CD4-positive, alpha-beta T cell treated with Interleukin-12 subunit alpha and Interleukin-12 subunit beta, for 1 hour (primary cell): Measurements from ENCODE around the gene LCE3C.
"Not testable (repeated sequence)": the region's sequence is repeated elsewhere in the genome, so short reads cannot be mapped to it uniquely, and the experiment has no call there.

Experiments
- DNase-seq: peaks from one replicate; pipeline ENCODE4 v3.0.0-alpha.2; 2020

The LCE3C gene, protein sequence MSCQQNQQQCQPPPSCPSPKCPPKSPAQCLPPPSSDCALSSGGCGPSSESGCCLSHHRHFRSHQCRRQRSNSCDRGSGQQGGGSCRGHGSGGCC

DNA sequence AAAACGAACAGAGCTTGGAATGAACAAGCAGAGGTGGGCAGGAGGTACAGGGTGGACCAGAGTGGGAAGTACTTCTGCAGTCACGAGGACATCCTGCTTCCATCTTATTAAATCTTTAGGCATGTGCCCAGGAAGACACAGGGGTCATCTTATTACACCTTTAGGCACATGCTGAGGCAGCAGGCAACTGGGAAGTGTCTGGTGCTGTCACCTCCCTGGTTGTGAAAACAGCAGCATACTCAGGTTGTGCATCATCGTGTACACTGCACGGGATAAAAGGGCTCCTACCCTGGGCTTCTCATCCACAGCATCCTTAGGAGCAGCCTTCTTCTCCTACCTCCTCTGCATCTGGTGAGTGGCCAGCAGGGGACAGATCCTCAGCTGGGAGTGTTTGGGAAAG lies at the start of gene LCE3C:
LCE3C (plus strand) TSS at position 301 of the 400 bp plus-strand sequence. CDS start 498 bp downstream, outside the sequence.
- no peak for DNase-seq

DNA sequence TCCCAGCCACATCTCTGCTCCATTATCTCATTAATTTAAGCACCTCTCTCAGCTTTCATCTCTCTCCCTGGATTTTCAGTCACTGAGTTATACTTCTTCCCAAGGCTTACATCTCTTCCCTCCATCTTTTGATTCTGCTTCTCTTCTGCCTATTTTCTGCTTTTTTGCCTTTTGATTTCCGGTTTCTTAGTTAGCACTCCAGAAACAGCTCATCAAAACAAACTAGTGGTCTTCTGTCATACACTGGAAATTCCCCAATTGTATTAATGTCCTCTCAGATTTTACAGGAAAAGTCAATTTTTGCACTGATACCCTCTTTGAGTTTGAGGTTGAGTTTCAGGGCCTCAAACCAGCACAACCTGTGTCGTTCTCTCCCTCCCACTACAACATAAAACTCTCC lies 34.9 kb upstream of the LCE3C start:
- no peak for DNase-seq

DNA sequence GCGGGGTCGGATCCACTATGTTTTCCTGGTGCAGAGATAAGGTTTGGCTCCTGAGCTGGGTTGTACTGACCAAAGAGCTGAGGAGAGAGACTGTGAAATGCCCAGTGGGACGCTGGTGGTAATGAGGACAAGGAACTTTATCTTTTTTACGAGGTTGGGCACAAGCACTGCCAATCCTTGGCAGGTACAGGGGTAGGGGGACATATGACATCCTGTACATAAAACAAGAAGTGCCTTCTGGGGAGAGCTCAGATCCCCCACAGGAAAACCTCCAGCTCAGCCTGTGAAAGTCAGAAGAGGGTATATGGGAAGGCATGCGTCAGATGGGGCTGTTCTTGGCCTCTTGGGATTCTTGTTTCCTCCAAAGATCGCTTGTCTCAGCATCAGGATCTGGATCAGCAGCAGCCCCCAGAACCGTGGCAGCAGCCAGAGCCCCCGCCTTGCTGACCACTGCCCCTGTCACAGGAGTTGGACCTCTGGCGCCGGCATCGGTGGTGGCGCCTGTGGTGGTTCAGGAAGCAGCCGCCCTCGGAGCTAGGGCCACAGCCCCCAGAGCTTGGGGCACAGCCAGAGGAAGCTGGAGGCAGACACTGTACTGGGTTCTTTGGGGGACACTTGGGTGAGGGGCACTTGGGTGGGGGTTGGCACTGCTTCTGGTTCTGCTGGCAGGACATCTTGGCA lies 34.4 kb upstream of the LCE3C start:
- DNase-seq, result no peak

DNA sequence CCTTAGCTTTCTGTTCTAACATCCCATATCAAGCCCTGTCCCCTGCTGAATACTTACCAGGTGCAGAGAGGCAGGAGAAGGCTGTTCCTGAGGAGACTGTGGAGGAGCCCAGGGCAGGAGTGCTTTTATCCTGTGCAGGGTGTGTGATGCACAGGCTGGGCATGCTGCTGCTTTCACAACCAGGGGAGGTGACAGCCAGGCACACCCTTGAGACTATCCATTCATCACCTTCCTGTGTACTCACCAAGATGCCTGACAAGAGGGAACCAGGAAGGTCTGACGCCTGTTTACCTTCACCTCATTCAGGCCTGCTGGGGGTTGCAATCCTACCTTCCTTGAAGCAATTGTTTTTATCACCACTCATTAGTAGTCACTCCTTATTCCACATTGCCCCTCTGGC lies 33.4 kb upstream of the LCE3C start, which contains the start of gene LCE3E:
LCE3E (minus strand) TSS at position 100 of the 400 bp plus-strand sequence. CDS start 572 bp downstream, outside the sequence.
- no peak for DNase-seq

DNA sequence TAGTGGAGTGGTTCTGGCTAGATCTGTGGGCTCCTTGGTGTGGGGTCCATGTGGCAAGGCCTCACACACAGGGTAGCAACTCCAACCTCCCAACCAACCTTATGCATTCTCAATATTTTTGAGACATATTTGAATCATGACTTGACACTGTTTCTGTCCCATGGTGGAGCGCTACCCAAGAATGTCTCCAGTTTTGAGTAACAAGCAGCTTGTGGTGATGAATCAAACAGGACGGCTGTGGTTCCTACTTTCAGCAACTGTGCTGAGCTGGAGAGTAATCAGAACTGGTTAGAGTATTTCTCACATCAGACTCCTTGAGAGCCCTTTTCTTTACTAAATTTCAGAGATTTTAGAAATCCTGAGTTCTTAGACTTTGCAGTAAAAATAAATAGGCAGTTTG lies 22.9 kb upstream of the LCE3C start:
- no peak for DNase-seq

DNA sequence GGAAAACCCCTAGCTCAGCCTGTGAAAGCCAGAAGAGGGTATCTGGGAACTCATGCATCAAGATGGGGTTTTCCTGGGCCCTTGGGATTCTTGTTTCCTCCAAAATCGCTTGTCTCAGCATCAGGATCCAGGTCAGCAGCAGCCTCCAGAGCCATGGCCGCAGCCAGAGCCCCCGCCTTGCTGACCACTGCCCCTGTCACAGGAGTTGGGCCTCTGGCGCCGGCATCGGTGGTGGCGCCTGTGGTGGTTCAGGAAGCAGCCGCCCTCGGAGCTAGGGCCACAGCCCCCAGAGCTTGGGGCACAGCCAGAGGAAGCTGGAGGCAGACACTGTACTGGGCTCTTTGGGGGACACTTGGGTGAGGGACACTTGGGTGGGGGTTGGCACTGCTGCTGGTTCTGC lies 20.5 kb upstream of the LCE3C start:
- DNase-seq, result not testable (repeated sequence)

DNA sequence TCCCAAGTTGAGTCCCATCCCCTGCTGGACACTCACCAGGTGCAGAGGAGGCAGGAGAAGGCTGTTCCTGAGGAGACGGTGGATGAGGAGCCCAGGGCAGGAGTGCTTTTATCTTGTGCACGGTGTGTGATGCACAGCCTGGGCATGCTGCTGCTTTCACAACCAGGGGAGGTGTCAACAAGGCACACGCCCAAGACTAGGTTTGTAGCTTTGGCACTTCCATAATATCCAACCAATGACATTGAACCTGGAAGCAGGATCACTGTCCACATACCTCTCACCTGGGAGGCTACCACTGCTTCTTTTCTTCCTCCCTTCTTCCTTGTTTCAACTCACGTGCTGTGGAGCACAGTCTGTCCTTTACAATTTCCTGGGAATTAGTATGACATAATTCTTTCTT lies 19.6 kb upstream of the LCE3C start, which contains the start of gene LCE3D:
LCE3D (minus strand) TSS at position 84 of the 400 bp plus-strand sequence. CDS start 580 bp downstream, outside the sequence.
- no peak for DNase-seq

DNA sequence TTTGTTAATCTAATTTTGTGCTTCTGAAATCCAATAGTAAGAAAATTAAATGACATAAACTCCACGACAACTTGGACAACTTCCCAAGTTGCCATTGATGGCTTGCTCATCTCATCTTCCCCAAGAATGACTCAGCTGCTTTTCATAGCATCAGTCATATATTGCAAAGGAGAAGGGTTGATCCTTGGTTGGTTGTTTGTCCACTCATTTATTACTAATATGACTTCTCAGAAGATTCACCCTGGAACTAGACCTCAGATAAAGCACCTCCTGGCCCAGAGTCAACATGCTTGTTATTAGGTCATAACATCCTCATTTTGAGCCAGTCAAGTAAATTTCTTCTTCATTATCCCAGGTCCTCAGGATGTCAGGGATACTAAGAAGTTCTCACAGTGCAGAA lies 17.4 kb upstream of the LCE3C start:
- DNase-seq, result no peak

DNA sequence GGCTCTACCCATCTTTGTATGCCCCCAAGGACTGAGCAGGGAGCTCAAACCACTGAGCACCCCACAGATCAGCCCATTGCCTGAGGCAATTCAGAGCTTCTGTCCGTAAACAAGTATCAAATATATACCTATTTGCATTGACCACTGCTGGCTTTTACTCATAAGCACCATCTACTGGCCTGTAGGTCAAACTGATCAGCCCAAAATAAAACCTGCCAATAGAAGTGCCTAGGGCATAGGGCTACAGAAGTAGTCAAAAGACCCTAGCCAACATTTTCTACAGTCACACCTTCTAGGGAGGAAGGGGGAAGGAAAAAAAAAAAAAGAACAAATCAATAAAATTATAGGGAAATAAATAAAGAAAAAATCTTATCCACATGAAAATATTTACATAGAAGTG lies 14.4 kb upstream of the LCE3C start:
- no peak for DNase-seq

DNA sequence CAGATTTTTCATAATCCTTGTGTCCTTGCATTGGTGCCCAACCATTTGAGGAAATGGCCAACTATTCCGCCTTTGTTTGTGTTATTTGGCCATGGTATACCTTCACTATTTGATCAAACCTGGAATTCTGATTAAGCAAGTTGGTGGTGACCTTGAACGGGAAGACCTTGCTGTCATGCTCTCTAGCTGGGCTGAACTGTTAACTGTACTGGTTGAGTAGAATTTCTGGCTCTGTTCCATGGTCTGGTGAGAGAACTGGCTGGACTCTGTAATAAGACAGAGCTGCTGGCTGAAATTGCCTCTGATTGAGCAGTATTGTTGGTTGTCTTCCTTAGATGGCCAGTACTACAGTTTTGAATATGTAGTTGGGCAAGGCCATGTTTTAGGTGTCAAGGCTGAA lies 3.0 kb upstream of the LCE3C start:
- no peak for DNase-seq

DNA sequence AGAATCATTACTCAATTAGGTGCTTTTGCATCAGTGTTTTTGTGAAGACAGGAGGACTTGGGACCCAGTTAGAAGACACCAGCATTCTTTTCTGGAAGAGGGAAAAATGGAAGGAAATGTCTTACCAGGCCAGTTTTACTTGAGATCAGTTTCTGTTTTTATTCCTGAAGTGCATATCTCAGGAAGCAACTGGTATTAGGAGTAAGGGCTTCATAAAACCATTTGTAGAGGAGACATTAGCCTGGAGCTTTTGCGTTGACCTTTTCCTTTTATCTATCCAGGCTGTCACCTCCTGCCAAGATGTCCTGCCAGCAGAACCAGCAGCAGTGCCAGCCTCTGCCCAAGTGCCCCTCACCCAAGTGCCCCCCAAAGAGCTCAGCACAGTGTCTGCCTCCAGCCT lies 13.5 kb downstream of the LCE3C start, which contains the start of gene LCE3B:
LCE3B (plus strand) TSS at position 301 of the 400 bp plus-strand sequence; CDS start at position 301, 0 bp downstream.
- DNase-seq, result no peak

DNA sequence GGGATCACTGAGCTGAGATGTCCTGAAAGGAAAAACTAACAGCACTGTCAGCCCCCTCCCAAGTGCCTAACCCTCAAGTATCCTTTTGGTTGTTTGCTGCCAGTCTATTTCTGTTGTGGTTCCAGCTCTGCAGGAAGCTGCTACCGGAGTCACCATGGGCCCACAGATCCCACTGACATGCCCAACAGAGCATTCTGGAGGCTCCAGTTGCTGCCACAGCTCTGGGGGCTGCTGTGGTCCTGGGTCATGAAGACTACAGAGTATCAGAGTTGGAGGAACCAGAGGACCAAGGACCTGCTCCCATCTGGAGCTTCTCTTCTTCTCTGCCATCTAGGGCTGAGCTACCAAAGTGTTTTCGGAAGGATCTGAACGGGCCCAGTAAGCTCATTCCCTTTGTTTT lies 22.0 kb downstream of the LCE3C start:
- no peak for DNase-seq

DNA sequence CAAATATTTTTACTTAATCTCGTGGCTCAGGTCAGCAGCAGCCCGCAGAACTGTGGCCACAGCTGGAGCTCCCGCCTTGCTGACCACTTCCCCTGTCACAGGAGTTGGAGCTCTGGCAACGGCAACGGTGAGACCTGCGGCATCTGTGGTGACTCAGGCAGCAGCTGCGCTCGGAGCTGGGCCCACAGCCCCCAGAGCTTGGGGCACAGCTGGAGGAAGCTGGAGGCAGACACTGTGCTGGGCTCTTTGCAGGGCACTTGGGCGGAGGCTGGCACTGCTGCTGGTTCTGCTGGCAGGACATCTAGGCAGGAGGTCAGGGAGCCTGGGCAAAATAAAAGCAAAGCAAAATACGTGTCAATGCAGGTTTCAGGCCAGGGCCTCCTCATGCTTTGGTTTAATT lies 22.8 kb downstream of the LCE3C start, which contains the start of gene LCE3A:
LCE3A (minus strand) TSS at position 301 of the 400 bp plus-strand sequence; CDS start at position 301, 0 bp downstream.
- no peak for DNase-seq

DNA sequence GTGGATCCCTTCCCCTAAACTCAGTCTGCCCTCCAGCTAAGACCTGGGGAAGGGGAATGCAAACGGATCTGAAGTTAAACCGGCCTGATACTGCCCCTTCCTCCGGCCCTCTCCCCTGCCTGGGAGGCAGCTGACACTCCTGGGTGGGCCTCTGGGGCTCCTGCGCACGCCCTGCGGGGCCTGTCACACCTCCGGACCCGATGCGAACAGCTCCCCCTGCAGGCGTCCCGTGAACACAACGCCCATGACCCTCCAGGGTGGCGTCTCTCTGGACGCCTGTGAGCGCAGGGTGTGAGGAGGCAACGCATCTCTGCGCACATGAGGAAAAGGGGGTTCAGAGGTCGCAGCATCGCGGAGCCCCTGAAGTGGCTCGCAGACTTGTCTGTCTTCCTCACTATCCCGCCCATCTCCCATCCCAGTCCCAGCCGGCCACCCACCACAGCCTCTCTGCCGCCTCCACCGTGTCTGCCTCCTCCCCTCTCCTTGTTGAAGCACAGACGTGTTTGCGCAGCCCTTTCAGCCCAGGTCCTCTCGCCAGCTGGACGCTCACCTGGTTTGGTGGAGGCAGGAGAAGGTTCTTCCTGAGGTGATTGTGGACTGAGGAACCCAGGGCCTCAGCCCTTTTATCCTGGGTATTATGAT lies 23.3 kb downstream of the LCE3C start:
- no peak for DNase-seq

DNA sequence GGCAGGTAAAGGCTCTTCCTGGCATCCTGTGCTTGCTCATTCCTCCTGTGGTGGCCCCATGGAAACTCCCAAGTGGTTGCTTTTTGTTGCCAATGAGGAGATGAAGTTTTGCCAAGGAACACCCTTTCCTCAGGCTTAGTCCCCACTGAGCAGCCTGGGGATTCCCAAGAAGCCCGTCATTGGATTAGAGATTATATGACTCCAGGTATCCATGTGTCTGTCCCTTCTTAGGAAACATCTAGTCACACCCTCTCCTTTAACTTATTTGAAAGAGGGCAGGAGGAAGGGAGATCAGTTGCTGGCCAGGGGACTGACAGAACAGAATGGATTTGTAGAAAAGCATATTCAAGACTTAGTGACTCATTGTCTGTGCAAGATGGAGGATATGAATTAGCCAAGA lies 26.7 kb downstream of the LCE3C start:
- no peak for DNase-seq

DNA sequence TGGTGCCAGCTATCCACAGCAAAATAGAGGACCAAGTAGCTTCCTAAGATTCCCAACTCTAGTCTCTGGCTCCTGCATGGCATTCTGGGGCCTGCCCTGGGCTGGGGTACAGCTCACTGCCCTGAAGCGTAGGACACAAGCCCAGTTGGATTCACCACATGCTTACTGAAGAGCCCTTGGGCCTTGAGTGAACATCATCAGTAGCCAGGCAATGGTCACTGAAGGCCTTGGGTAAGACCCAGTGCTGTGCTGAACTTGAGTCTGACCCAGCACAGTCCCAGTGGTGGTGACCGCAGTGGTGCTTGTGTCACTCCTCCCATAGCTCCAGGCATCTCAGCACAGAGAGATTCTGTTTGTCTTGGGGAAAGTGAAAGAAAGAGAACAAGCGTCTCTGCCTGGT lies 30.6 kb downstream of the LCE3C start:
- DNase-seq, result no peak

DNA sequence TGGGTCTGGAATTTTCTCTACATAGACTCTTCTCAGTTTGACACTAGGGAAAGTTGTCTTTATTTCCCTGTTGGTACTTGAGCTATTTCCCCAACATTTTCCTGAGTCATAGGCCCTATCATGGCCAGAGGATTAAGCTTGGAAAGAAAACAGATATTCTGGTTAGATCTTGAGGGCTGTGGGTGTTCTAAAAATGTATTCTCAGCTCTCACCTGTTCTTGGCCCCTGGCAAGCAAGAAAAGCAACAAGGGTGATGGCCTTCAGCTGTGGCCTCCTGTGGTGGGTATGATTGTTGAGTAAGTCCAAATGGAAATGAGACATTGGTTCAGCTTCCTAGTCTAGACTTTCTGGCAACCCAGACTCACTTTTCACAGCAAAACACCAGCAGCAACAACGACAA lies 40.3 kb downstream of the LCE3C start:
- DNase-seq, result no peak

DNA sequence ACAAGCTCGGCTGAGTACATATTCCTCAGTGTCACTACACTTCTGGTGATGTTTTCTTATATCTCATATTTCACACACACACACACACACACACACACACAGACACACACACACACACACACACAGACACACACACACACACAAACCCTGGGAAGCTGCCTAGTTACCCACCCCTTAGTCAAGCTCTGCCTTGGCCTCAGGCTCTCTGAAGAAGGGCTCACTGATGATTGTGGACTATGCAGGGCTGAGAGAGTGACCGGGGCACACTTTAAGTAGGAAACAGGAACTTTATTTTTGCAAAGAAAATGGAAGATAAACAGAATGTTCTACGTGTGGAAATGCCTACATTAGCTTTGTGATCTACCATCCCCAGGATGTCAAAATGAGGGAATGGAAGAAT lies 43.9 kb downstream of the LCE3C start:
- DNase-seq, result no peak

DNA sequence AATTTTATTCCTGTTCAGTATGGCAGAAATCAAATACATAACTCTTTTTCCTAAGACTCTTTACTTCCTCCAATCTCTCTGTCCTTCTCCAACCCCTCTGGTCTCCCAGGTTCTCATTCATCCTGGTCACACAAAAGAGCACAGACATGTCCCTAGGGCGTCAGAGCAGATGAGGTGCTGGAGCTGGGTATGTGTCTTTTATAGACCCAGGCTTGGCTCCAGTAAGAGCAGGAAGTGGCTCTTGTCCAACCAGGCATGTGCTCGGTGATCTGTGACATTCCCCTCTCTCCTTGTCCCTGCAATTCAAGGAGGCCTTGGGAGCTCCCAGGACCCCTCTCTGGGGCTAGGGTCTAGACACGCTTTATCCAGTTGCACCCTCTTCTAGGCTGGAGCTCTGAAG lies 45.1 kb downstream of the LCE3C start:
- DNase-seq, result no peak

DNA sequence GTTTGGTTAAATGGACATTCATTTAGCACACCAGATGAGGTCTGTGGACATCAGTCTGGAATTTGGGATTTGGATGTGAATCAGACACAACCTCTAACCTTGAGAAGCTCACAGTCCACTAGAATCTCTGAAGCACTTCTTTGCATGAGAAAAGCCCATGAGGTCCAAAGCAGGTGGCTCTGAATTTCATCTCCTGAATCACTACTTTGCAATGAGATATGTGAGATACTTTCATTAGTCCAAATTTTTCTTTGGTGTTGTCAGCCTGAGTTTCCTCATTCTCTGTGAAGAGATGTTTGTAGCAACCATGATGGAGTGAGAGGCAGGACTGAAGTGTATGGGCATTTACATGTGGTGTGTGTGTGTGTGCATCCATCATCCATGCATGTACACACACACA lies 46.6 kb downstream of the LCE3C start:
- no peak for DNase-seq
